ACHN (cell line): Measurements from ENCODE around the gene FBXW11.
"Not testable (repeated sequence)": the region's sequence is repeated elsewhere in the genome, so short reads cannot be mapped to it uniquely, and the experiment has no call there.

Experiments
- DNase-seq: peaks from one replicate; pipeline ENCODE4 v3.0.0-alpha.2; 2015
- in situ Hi-C: cut with HindIII; loops from 2 replicates; pipeline ENCODE4 v1.10.0; 2017; ENCODE audit warnings: low sequenced_read_pairs, low pct_ligation_motif_present, low pct_unique_long_range_greater_than_20kb

The FBXW11 gene

DNA sequence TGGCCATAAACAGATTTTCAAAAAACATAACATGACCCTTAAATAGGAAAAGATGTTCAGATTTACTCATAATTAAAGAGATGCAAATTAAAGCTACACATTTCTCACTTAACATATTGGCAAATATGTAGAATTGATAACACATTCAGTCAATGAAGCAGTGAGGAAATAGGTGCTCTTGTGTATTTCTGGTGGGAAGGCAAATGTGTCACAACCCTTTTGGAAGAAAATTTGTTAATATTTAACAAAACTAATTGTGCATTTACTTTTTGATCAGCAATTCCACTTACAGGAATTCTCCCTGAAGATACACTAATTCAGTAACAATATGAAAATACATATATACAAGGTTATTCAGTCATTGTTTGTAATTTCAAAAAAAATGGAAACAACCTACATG lies 68.1 kb downstream of the FBXW11 start:
- no peak for DNase-seq
- in situ Hi-C loops: no loop called here

DNA sequence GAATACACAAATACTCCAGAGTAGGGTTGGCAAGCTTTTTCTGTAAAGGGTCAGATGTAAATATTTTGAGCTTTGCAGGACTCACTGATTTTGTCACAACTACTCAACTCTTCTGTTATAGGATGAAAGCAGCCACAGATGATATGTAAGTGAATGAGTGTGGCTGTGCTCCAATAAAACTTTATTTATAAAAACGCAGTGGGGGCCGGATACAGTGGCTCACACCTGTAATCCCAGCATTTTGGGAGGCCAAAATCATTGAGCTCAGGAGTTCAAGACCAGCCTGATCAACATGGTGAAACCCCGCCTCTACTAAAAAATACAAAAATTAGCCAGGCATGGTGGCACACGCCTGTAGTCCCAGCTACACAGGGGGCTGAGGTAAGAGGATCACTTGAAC lies 69.1 kb downstream of the FBXW11 start:
- in situ Hi-C loops: no loop called here
- DNase-seq: no peak

DNA sequence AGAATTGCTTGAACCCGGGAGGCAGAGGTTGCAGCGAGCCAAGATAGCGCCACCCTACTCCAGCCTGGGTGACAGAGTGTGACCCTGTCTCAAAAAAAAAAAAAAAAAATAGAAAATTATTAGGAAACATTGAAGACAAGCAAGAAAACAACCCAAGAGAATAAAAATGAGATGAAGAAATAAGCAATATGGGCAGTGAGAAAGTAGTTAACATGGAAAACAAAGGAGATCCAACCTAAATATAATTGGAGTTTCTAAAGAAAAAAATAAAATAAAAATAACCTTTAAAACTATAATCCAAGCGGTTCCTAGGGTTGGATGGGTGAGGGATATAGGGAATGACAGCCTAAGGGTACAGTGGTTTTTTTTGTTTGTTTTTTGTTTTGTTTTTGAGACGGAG lies 71.9 kb downstream of the FBXW11 start:
- in situ Hi-C loops: no loop called here
- DNase-seq: no peak

DNA sequence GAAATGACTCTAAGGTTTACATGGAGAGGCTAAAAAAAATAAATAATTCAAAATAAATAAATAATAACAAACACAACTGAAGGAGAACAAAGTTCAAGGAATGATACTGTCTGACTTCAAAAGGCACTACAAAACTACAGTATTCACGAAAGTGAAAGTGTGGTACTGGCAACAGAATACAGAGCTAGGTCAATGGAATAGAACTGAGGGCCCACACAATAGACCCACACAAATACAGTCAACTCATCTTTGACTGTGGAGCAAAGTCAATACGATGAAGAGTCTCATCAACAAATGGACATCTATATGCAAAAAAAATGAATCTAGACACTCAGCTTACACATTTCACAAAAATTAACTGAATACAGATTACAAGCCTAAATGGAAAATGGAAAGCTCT lies 75.3 kb downstream of the FBXW11 start:
- DNase-seq: no peak
- in situ Hi-C loops: no loop called here

GRCh38 chr5:171927345-171927941 lies 79.0 kb downstream of the FBXW11 start:
- peak; percentile 12 for DNase-seq
- in situ Hi-C loops: no loop called here

- in situ Hi-C loops: no loop called here
- DNase-seq: no peak
Observed at GRCh38 chr5:171926311-171926710, 80.1 kb downstream of the FBXW11 start.

- in situ Hi-C loops: no loop called here
Observed at GRCh38 chr5:171924493-171925122, 81.8 kb downstream of the FBXW11 start.

DNA sequence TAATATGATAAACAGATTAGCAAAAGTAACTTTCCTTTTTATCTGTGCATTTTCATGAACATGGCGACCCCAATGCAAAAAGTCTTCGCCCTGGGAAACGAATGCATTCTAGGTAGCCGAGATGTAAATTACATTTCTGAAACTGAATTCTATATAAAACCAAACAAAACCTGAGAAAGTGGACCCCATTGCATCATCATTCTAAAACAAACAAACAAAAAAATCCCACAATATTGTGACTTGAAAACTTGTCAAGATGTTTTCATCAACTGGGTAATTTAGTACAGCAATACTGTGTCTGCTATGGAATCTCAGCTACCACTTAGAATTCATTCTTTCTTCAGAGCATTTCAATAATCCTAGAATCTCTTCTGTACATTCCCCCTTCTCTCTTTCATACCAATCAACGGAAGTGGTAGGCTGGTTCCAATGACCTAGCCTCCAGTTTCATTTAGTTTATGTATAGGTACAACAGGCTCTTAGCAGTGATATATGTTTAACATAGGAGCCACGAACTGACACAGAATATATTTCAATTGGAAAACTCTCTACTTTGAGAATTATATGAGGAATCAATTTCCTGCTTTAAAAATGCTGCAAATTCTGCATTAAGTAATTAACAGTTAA lies 85.6 kb downstream of the FBXW11 start:
- in situ Hi-C loops: no loop called here
- no peak for DNase-seq

More at GRCh38 chr5:171924493-171925122, 81.8 kb downstream of the FBXW11 start:
- DNase-seq: no peak

- DNase-seq, in situ Hi-C loops: not testable (repeated sequence)
Observed at GRCh38 chr5:171915700-171916099, 90.7 kb downstream of the FBXW11 start.

- in situ Hi-C loops: no loop called here
- no peak for DNase-seq
Observed at GRCh38 chr5:171914726-171915338, 91.6 kb downstream of the FBXW11 start.

GRCh38 chr5:171913987-171914273 lies 92.5 kb downstream of the FBXW11 start:
- no peak for DNase-seq
- in situ Hi-C loops: no loop called here

- in situ Hi-C loops: no loop called here
- DNase-seq: no peak
Observed at GRCh38 chr5:171911152-171911551, 95.3 kb downstream of the FBXW11 start.

DNA sequence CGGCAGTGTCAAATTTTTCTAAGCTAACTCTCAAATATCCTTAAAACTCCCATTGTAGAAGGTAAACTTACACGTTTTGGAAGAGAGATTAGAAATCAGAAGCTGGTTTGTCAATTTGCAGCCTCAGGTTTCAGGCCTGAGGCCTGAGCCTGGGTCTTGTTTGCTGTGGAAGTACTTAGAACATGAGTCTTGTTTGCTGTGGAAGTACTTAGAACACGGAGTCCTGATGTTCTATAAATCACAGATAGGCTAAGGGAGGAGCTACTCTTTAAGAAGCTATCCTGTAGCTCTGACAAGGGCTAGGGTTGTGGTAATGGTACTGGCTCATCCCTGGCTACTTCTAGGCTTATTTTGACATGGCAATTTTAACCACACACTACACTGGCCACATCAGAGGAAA lies 97.8 kb downstream of the FBXW11 start:
- in situ Hi-C loops: no loop called here

GRCh38 chr5:171907725-171908343 lies 98.6 kb downstream of the FBXW11 start:
- DNase-seq: peak; percentile 52
- in situ Hi-C loops: no loop called here

More for the DNA sequence above, 97.8 kb downstream of the FBXW11 start:
- no peak for DNase-seq

GRCh38 chr5:171906703-171907590 lies 99.5 kb downstream of the FBXW11 start:
- DNase-seq: no peak
- in situ Hi-C loops: no loop called here

GRCh38 chr5:171906066-171906570 lies 100.3 kb downstream of the FBXW11 start:
- DNase-seq: no peak
- in situ Hi-C loops: no loop called here

DNA sequence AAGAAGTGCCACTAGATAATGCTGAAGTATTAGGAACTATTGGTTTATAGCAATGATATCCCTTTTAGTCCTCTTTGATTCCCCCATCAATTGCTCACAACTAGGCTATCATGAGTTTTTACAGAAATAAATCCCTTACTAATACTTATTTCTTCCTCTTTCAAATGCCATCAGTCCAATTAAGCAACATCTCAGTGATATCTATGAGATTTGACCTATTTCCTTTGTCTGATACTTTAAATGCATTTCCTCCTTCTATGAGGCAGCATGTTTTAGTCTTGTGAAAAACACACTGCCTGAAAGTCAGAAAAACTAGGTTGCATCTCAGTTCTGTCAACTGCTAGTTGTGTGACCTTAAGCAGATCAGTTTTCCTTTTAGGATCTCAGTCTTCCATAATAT lies 101.6 kb downstream of the FBXW11 start:
- in situ Hi-C loops: no loop called here
- no peak for DNase-seq

GRCh38 chr5:171901764-171902163 lies 104.7 kb downstream of the FBXW11 start:
- no peak for DNase-seq
- in situ Hi-C loops: no loop called here
